Measurements from ENCODE around the gene ALPI. TPM values are rescaled to one million over a fixed set of nuclear protein-coding genes. Genes with fewer than 3 reads are reported as not detected.

Gene ALPI
- total RNA-seq, 2 donors from 2014 or later, result not detected

DNA sequence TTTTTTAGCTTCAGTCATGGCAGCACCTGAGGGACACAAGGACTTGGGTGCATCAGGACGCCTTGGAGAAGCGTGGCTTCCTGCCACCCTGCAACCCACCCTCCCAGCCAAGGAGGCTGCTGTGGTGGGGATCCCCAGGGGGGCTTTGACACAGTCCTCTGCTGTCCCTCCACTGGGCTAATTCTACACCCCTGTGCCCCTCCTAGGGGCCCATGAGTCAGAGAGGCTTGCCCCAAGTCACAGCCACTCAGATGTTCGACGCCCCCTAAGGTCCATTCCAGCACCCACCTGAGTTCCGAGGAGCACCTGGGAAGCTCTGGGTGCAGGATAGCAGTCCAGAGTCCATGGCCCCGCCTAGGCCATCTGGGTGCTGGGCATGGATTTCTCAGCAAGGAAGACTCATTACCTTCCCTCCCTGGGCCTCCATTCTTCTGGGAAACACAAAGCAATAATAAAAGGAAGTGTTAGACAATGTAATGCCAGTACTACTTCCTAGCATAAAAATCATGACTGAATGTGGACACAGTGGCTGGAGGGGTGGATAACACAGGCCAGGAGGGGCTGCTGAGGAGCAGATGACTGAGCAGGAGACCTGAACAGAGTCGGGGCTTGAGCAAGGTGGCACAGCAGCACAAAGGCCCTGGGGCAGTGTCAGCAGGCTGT lies 45.6 kb upstream of the ALPI start:
- Mint-ChIP-seq H3K4me3 (no peak overlapping the region), H3K27ac (no peak overlapping the region), H3K9me3 (no peaks in the 10 kb centered on the region), H3K4me1 (no peaks in the 10 kb centered on the region), H3K36me3 (ENCODE audit: low read depth) (no peaks in the 10 kb centered on the region), H3K27me3 (ENCODE audit: insufficient read depth) (peaks cover 30% of the 10 kb centered on the region)
- Histone ChIP-seq H3K9me3 (ENCODE audit: control insufficient read depth, low read length) (no peaks in the 10 kb centered on the region), H3K4me3 (ENCODE audit: low read length) (no peak overlapping the region), H3K27me3 (ENCODE audit: control insufficient read depth, insufficient read depth, low read length, poor library complexity, severe bottlenecking) (peaks cover 37% of the 10 kb centered on the region), H3K27ac (ENCODE audit: low read depth, low read length) (no peak overlapping the region), H3K36me3 (ENCODE audit: control insufficient read depth, insufficient read depth, low read length) (no peaks in the 10 kb centered on the region), H3K9ac (ENCODE audit: extremely low read depth, low read length, poor library complexity, severe bottlenecking) (no peak overlapping the region), H3K4me1 (ENCODE audit: control insufficient read depth, insufficient read depth, low read length) (no peaks in the 10 kb centered on the region)
- WGBS, 2 experiments (ENCODE audit: insufficient coverage in 1 of 2, insufficient read length in 1 of 2), result 89 to 100% methylated on average over 3 to 7 of the region's 7 CpGs
- peak; percentile 44 for DNase-seq
- no peak for TF ChIP-seq CTCF (conservative IDR thresholded peaks at IDR 0.05)

GRCh38 chr2:232411901-232412629 lies 43.9 kb upstream of the ALPI start:
- Mint-ChIP-seq H3K27ac (no peak overlapping the region), H3K9me3 (no peaks in the 10 kb centered on the region), H3K4me3 (no peak overlapping the region), H3K4me1 (no peaks in the 10 kb centered on the region), H3K27me3 (ENCODE audit: insufficient read depth) (peaks cover 42% of the 10 kb centered on the region), H3K36me3 (ENCODE audit: low read depth) (no peaks in the 10 kb centered on the region)
- peaks cover 54% of the 10 kb centered on the region for H3K27me3 ChIP-seq (ENCODE audit: control insufficient read depth, insufficient read depth, low read length, poor library complexity, severe bottlenecking)
- no peaks in the 10 kb centered on the region for H3K4me1 ChIP-seq (ENCODE audit: control insufficient read depth, insufficient read depth, low read length)
- H3K9me3 ChIP-seq (ENCODE audit: control insufficient read depth, low read length), result no peaks in the 10 kb centered on the region
- no peak overlapping the region for H3K4me3 ChIP-seq (ENCODE audit: low read length)
- H3K36me3 ChIP-seq (ENCODE audit: control insufficient read depth, insufficient read depth, low read length), result no peaks in the 10 kb centered on the region
- DNase-seq, result peak; percentile 29
- TF ChIP-seq CTCF (conservative IDR thresholded peaks at IDR 0.05), result no peak
- 93 to 95% methylated on average over 5 to 6 of the region's 6 CpGs for WGBS, 2 experiments (ENCODE audit: insufficient coverage in 1 of 2, insufficient read length in 1 of 2)
- no peak overlapping the region for H3K9ac ChIP-seq (ENCODE audit: extremely low read depth, low read length, poor library complexity, severe bottlenecking)
- no peak overlapping the region for H3K27ac ChIP-seq (ENCODE audit: low read depth, low read length)

DNA sequence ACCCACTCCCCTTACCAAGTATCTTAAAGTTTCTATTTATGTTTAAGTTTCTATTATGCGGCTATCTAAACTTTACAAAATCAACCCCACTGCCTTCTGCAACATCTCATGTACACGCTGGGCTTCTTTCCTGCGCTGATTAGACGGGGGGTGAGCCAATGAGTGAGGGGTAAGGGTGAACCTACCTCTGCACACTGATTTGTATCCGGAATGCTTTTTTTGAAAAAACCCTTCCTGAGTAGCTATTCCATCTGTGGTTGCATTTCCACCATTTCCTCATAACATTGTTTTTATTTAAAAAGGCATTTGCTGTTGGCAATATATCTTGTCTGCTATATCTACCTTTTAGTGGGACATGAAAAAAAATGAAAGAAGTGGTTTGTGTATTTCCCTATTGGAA lies 43.0 kb upstream of the ALPI start:
- Histone ChIP-seq H3K4me1 (ENCODE audit: control insufficient read depth, insufficient read depth, low read length) (no peaks in the 10 kb centered on the region), H3K9ac (ENCODE audit: extremely low read depth, low read length, poor library complexity, severe bottlenecking) (no peak overlapping the region), H3K27ac (ENCODE audit: low read depth, low read length) (no peak overlapping the region), H3K4me3 (ENCODE audit: low read length) (no peak overlapping the region), H3K36me3 (ENCODE audit: control insufficient read depth, insufficient read depth, low read length) (no peaks in the 10 kb centered on the region), H3K9me3 (ENCODE audit: control insufficient read depth, low read length) (no peaks in the 10 kb centered on the region), H3K27me3 (ENCODE audit: control insufficient read depth, insufficient read depth, low read length, poor library complexity, severe bottlenecking) (peaks cover 63% of the 10 kb centered on the region)
- H3K4me1 Mint-ChIP-seq, result no peaks in the 10 kb centered on the region
- no peak overlapping the region for H3K4me3 Mint-ChIP-seq
- no peak overlapping the region for H3K27ac Mint-ChIP-seq
- no peaks in the 10 kb centered on the region for H3K9me3 Mint-ChIP-seq
- peak; percentile 23 for DNase-seq
- no peak for TF ChIP-seq CTCF (conservative IDR thresholded peaks at IDR 0.05)
- WGBS, 2 experiments (ENCODE audit: insufficient coverage in 1 of 2, insufficient read length in 1 of 2), result 95 to 100% methylated on average over 1 to 5 of the region's 5 CpGs
- no peaks in the 10 kb centered on the region for H3K36me3 Mint-ChIP-seq (ENCODE audit: low read depth)
- peaks cover 49% of the 10 kb centered on the region for H3K27me3 Mint-ChIP-seq (ENCODE audit: insufficient read depth)
